GM20431 (cell line): ENCODE data around the gene PHTF2.

Experiments
- in situ Hi-C: fragments of 300-500 bp; cut with MseI, MboI; formaldehyde crosslinking; loops from one replicate; pipeline ENCODE4 v1.15.0; 2020; ENCODE audit warnings: low sequenced_read_pairs; ENCODE audit not compliant: unreplicated experiment

Gene PHTF2

DNA sequence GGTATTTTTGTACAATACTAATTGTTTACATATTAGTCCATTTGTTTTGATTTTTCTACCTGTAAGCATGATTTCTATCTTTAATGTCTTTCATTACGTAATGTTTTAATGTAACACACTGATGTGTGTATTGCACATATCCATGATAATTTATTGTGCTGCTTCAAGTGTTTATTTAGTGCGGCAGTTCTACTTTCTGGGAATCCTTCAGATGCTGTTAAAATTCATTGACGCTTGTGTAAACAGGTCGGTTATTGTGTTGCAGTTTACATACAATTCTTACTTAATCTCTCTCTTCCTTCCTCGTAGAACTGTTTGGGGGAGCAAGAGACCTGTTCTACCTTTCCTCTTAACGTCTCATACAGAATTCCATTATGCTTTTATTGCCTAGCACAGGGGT, 7.2 kb upstream of the PHTF2 start:
- in situ Hi-C loops: no loop called here

DNA sequence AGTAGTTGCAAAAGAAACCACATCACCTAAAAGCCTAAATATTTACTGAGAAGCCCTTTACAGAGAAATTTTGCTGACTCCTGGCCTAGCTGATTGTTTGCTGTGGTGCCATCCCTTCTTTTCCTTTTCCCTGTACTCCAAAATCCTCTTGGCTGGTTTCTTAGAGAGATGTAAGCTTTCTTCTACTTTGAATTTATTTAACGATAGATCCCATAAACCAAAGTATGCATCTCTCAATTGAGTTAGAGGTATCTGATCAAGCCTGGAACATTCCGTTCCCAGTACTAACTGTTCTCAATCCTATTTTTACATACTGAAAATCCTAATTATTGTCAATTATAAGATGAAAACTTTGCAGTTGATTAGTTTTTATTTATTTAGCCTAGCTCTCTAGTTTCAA, 6.6 kb upstream of the PHTF2 start:
- in situ Hi-C loops: no loop called here

DNA sequence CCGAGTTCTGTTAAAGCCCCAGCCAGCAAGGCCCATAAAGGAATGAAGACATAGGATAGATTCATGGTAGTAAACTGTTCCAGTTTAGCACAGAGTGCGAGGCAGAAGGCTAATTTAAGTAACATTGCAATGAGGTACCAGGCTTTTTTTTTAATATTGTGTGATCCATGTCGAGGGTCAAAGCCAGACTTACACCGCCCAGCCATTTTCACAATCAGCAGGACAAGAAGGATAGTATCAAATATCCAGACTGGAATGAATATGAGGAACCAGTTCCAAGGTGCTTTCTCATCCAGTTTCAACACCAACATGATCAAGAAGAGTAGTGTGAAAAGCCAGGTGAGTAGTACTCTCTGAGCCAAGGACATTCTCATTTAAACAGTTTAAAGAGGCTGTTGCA, 4.6 kb upstream of the PHTF2 start:
- in situ Hi-C loops: no loop called here

DNA sequence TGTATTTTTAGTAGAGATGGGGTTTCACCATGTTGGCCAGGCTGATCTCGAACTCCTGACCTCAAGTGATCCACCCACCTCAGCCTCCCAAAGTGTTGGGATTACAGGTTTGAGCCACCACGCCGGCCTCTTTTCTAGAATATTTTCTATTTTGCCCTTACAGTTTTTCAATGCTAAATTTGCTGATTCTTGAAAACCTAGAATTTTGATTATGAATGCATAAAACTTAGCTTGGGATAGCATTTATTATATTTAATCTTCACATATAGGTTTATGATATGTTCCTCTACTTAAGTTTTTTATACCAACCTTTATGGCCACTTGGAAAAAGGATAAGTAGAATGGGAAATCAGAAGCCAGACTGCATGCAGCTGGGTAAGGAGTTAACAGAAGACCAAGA, 2.5 kb upstream of the PHTF2 start:
- in situ Hi-C loops: no loop called here

DNA sequence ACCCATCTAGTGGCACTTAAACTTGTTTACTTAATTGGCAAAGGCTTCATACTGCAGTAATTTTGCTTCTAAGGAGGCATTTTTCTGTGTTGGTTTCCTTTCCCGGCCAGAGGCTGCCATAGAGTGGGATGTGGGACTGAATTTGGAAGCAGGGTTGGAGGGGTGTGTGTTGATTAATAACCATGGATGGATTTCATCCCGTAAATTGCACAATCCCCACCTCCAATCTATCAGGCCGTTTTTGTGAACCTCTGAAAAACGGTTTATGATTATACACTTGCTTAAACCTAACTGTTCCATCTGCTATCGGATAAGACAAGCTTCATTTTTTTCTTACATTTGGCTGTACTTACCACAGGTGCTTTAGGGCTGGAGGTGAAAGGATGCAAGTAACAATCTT, 1.6 kb upstream of the PHTF2 start:
- in situ Hi-C loops: no loop called here

DNA sequence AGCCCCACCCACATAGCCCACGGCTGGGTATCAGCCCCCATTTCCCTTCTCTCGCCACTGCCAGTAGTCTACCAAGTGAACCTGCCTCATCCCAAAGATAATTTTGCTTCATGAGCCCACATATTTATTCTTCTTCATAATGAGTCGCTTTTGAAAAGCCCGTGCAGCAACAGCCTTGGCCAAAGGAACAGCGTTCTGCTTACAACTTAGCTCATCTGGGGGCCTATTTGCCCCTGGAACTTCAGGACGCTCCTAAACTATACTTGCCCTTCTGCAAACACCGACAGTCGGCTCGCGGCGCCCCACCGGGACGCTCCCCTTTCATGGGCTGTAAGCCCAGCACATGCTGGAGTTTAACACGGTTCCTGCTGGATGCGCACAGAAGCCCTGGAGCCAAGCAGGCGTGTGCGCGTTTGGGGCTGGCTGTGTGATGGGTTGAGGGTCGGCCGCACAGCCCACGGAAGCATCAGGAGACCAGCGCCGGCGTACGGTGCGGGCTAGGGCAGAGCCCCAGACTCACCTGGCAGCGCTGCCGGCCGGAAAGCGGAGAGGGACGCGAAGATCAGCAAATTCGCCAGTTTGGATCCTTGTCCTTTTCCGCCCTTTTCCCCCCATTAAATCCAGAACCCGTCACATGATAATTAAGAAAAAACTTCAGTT, 709 bp upstream of the PHTF2 start:
- in situ Hi-C loops: no loop called here

DNA sequence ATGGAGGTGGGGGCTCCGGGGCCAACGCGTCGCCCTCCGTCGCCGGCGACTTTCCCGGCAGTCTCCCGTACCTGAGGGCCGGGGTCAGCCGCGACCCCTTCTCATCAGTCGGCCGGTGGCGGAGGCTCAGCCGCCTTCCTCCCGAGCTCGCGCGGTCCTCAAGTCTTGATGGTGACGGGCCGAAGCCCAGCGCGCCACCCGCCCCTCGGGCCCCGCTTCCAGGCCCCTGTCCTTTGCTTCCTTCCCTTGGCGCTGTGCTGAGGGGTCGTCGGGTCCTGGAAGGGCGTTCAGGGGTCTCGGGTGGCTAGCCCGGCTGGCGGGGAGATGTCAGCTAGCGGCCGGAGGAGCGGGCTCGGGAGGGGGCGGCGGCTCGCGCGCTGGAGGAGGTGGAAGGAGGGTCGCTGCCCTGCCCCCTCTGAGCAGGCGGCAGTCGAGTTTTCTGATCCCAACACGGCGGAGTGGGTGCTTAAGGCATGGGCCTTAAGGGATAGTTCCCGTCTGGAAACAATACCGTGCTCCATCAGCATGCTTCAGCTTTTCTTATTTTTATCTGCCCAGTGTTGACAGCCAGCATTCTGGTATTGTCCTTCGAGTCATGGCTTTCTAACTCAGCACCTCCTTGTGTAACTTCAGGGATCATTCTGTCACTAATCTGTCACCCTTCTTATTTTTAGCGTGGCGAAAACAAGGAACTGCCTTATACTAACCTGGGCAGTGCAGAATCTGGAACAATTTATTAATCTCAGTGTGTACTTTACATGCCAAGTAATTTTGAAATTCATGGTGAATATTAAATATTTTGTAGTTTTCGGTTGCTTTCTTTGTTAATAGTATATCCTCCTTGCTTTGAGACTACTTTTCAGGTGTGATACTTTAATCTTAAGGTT, 748 bp downstream of the PHTF2 start:
- in situ Hi-C loops: no loop called here

DNA sequence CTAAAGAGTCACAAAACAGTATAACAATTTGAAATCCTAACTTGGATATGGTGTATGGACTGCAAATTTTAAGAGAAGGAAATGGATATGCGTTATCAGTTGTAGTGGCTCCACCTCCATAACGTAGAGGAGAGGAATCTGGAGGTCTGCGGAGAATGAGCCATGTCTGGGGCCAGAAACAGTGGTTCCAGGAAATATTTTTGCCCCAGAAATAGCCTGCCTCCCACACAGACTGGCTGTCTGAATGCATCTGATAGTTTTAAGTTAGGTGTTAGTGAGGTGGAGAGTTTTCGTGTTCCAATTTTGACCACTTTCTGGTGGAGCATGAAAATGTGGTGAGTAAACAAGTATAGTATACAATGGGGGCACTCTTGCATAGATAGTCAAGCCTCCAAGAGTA, 1.6 kb downstream of the PHTF2 start:
- in situ Hi-C loops: no loop called here

DNA sequence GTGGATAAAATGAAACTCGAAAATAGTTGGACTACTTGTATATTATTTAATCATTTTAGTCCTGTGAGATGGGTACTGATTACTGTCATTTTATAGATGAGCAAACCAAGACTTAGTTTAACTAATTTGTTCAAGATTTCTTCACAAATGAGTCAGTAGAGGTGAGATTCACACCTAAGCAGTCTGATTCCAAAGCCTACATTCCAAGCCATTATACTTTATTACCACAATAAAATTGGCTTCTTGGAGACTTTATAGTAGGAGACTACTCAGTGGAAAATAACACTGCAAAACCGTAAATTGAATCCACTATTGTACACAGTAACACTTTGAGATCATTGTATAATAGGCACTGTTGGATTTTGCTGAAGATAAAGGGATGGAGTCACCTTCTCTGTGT, 2.2 kb downstream of the PHTF2 start:
- in situ Hi-C loops: no loop called here

DNA sequence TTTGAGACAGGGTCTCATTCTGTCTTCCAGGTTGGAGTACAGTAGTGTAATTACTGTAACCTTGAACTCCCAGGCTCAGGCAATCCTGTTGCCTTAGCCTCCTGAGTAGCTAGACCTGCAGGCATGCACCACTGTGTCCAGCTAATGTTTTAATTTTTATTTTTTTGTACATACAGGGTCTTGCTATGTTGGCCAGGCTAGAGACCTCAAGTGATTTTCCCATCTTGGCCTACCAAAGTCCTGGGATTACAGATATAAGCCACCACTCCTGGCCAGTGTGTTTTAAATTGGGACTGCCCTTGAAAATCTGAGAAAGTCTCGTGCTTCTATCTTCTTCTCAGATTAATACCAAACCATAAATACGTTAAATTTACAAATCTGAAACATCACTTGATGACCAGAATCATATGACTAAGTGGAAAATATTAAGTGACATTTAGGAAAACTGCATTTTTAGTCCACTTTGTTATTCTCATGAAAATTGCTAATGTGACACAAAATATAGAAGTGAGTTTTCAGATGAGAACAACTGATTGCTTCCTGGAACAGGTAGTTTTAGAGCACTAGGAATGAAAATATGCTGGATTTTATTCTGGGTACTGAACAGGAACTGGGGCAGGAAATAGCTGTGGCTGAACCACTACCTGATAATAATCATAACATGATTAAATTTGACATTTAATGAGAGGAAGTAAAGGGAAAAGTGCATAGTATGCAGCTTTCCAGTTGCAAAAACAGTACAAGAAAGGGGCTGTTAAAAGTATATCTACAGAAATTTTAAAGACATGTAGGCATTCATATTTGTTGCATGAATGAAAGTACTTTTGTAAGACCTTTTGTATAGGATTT, 4.2 kb downstream of the PHTF2 start:
- in situ Hi-C loops: no loop called here

DNA sequence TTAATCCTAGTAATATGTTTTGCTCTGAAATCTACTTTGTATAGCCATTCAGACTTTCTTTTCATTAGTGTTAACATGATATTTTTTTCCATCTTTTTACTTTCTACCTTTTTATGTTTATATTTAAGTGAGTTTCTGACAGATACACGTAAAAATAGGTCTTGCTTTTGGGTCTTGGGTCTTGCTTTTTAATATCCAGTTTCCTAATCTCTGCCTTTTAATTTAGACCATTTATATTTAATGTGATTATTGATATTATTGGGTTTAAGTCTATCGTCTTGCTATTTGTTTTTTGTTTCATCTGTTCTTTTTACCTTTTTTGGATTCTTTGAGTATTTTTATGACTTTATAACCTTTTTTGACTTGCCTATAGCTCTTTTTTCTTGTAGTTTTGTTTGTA, 7.9 kb downstream of the PHTF2 start:
- in situ Hi-C loops: no loop called here

DNA sequence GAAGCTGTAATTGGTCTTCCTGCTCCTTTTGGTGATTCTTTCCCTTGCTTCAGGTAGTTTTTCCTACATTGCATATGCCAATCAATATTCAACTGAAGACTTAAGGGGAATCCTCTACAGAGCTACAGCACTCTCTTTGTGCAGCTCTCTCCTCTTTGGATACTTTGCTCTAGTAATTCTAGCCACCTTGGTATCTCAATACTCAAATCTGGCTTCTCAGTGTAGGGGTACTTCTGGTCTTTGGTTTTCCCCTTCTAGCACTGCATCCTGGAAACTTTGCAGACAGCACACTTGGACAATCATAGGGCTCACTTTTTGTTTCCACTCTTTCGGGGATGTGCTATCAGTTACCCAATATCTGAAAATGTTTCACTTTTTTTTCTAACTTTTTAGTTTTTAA, 9.9 kb downstream of the PHTF2 start:
- in situ Hi-C loops: no loop called here

DNA sequence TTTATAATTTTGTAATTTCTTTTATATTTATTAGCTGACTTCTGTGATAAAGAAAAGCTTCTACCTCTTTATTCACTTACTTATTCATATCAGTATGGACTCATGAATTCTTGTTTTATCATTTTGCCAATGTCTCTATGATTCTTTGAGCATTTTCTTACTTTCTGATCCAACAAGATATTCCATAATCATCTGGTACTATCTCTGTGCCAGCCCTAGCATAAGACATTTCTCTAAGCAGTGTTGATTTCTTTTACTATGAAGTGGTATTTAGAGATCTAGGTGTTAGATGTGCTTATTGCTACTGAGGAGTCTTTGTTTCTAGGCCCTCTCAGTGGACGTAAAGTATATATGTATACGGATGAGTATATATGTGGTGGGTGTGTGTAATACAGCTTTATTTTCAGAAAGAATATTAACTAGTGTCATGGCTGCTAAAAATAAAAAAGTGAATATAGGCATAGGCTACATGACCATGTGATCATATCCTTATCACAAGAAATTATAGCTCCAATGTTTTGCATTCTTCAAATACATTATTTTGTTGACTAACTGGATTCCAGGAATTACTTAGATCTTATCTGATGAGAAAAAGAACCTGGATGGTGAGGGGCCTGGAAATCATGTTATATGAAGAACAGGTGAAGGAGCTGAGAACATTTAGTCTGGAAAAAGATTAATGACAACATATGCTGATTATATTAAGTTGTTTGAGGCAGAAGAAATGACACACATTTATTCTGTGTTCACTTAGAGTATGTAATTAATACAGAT, 13.1 kb downstream of the PHTF2 start:
- in situ Hi-C loops: no loop called here

DNA sequence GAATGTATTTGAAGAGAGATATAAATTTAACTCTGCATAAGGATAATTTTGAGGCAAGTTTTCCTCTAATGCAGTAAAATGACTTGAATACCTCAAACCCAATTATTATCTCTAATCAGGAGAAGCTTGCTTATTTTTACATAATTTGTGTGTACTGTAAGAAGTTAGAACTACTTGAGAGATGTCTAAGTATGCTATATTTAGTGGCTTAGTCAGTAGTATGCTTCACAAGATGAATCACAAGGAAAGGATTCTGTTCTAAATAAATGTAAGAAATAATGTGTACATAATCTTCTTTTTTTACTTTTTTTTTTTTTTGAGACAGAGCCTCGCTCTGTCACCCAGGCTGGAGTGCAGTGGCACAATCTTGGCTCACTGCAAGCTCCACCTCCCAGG, 13.7 kb downstream of the PHTF2 start:
- in situ Hi-C loops: no loop called here

DNA sequence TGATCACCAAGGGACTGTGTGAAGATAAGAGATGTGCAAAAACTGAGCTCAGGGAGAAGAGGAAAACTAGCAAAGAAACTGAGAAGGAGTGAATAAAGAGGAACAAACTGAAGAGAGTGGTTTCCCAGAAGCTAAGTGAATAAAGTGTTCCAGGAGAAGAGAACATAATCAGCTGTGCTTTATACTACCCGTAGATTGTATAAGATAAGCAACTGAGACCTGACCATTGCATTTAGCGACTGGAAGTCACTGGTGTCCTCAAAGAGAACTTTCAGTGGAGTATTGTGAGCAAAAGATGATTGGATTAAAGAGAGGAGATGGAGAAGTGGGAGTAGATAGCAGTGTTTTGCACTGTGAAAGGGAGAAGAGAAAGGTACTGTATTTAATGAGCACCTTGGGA, 14.6 kb downstream of the PHTF2 start:
- in situ Hi-C loops: no loop called here

DNA sequence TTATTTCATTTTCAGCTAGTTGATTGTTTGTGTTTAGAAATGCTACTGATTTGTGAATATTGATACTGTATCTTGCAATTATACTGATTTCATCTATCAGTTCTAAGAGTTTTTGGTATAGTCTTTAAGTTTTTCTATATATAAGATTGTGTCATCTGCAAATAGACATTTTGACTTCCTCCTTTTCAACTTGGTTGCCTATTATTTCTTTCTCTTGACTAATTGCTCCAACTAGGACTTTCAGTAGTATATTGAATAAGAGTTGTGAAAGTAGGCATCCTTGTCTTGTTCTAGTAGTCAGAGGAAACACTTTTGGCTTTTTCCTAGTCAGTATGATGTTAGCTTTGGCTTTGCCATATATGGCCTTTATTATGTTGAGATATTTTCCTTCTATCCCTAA, 20.4 kb downstream of the PHTF2 start:
- in situ Hi-C loops: no loop called here

DNA sequence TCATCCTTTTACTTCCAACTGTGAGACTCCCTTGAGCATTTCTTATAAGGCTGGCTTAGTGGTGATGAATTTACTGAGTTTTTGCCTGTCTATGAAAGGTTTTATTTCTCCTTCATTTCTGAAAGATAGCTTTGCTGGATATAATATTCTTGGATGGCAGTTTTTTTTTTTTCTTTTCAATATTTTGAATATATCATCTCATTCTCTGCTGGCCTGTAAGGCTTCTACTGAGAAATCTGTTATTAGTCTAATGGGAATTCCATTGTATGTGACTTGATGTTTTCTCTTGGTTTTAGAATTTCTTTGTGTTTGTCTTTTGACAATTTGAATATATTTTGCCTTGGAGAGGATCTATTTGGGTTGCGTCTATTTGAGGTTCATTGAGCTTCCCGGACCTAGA, 22.4 kb downstream of the PHTF2 start:
- in situ Hi-C loops: no loop called here

DNA sequence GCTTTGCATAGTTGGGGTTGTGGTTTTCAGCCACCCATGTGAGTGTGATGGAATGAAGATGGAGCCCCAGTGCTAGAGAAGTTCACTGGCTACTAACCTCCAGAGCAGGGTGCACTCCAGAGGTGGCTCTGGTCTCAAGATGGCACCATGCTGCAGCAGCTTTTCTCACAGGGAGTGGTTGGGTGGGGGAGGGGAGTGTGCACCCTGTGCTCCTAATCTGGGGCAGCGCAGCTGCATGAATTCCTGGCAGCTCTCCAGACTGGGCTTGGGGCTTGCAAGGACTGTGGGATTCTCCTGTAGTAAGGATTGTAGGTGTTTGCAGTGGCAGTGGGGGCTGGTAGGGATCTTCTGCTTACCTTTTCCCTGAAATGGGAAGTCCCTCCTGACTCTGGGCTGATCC, 23.7 kb downstream of the PHTF2 start:
- in situ Hi-C loops: no loop called here

DNA sequence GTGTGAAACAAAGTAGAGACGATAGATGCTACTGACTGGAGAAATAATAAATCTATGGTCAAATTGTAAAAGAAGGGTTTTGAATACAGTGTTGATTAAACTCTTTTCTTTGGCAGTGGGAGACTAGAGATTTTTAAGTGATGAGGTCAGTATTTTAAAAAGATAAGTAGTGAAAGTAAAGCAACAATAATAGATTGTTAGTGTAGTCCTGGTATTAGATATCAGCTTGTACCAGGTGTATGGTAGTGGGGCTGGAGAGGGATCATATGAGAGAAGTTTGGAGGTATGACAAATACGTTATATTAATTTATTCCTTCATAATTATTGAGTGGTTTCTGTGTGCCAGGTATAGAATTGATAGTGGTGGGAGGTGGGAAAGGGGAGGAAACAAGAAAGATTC, 25.2 kb downstream of the PHTF2 start:
- in situ Hi-C loops: no loop called here

DNA sequence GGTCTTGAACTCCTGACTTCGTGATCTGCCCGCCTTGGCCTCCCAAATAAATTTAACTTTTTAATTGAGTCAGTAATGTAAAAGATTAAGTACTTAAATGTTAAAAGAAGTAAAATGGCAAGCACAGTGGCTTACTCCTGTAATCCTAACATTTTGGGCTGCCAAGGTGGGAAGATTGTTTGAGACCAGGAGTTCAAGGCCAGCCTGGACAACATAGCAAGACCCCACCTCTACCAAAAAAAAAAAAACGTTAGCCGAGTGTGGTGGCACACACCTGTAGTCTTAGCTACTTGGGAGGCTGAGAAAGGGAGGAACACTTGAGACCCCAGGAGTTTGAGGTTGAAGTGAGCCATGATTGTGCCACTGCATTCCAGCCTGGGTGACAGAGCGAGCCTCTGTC, 26.1 kb downstream of the PHTF2 start:
- in situ Hi-C loops: no loop called here
